ENCODE measurements around the gene TMEM229A. TPM values are rescaled to one million over a fixed set of nuclear protein-coding genes. Genes with fewer than 3 reads are reported as not detected.
"Not testable (repeated sequence)": the region's sequence is repeated elsewhere in the genome, so short reads cannot be mapped to it uniquely, and the experiment has no call there.

TMEM229A gene
- not detected for total RNA-seq

DNA sequence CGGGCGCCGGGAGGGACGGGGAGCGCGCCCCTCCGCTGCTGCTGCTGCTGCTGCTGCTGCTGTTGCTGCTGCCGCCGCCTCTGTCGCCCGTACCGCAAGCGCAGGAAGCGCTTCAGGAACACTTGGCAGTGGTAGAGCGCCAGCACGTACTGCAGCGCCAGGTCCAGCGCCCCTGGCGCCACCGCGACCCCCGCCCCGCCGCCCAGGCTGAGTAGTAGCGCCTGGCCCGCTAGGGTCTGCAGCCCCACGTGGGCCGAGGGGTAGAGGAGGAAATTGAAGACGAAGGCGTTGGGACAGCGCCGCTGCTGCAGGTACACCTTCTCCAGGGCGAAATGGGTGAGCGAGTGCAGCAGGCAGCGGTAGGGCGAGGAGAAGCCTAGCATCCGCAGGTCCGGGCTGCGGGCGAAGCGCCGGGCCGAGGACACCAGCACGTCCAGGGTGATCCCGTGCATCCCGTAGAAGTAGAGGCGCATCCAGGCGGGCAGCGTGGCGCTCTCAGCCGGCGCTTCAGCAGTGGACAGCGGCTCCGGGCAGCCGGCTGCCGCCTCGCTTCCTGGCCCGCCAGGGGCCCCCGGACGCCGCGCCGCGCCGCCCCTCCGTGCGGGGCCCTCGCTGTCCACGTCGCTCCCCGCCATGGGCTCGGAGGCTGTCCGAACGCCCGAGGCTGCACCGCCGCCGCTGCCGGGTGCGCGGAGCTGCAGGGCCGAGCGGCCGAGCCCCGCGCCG, at the start of gene TMEM229A:
Gene TMEM229A, minus strand, starts transcription at position 699 of the 726 bp plus-strand sequence. Its CDS starts 64 bp downstream, at position 635.
- H3K4me1 Mint-ChIP-seq (ENCODE audit: low read depth) = peaks cover 5% of the 10 kb centered on the region
- ATAC-seq (peak; percentile 34), DNase-seq (peak; percentile 11)
- H3K27ac Mint-ChIP-seq = no peak within 1 kb of the TSS
- H3K9me3 Mint-ChIP-seq = no peaks in the 10 kb centered on the region
- ChIA-PET POLR2A (no interaction called here), CTCF (no interaction called here)
- TF ChIP-seq, protein P1, sequence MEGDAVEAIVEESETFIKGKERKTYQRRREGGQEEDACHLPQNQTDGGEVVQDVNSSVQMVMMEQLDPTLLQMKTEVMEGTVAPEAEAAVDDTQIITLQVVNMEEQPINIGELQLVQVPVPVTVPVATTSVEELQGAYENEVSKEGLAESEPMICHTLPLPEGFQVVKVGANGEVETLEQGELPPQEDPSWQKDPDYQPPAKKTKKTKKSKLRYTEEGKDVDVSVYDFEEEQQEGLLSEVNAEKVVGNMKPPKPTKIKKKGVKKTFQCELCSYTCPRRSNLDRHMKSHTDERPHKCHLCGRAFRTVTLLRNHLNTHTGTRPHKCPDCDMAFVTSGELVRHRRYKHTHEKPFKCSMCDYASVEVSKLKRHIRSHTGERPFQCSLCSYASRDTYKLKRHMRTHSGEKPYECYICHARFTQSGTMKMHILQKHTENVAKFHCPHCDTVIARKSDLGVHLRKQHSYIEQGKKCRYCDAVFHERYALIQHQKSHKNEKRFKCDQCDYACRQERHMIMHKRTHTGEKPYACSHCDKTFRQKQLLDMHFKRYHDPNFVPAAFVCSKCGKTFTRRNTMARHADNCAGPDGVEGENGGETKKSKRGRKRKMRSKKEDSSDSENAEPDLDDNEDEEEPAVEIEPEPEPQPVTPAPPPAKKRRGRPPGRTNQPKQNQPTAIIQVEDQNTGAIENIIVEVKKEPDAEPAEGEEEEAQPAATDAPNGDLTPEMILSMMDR (IDR thresholded peaks at IDR 0.05) = no peak
- intact Hi-C loops (cut with micrococcal nuclease) = no loop called here
- peaks cover 1% of the 10 kb centered on the region for H3K36me3 Mint-ChIP-seq (ENCODE audit: low read depth)
- no peak within 1 kb of the TSS for H3K4me3 Mint-ChIP-seq
- peaks cover 47% of the 10 kb centered on the region for H3K27me3 Mint-ChIP-seq

DNA sequence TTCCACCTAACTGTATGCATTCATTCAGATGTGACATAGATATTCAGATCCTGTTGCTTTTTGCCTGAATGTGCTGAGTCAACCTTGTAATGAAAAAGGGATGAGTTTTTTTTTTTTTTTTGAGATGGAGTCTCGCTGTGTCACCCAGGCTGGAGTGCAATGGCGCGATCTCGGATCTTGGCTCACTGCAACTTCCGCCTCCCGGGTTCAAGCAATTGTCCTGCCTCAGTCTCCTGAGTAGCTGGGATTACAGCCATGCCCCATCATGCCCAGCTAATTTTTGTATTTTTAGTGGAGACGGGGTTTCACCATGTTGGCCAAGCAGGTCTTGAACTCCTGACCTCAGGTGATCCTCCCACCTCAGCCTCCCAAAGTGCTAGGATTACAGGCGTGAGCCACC, 49.4 kb upstream of the TMEM229A start:
- H3K36me3 Mint-ChIP-seq (ENCODE audit: low read depth); H3K4me3 Mint-ChIP-seq; CTCF ChIA-PET; POLR2A ChIA-PET; H3K9me3 Mint-ChIP-seq; H3K27me3 Mint-ChIP-seq; H3K27ac Mint-ChIP-seq; DNase-seq; H3K4me1 Mint-ChIP-seq (ENCODE audit: low read depth); ATAC-seq; intact Hi-C loops (cut with micrococcal nuclease): not testable (repeated sequence)

DNA sequence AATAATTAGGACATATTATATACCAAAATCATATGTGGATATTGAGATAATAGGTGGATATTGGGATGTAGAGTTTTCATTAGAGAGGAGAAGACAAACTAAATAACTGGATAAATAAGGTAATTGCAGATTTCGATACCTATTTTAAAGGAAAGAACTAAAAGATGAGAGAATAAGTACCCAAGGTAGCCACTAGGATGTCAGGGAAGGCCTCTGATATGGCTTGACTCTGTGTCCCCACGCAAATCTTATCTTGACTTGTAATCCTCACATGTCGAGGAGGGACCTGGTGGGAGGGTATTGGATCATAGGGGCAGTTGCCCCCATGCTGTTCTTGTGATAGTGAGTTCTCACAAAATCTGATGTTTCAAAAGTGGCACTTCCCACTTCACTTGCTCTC, 44.7 kb upstream of the TMEM229A start:
- Mint-ChIP-seq H3K4me3 (no peak overlapping the region), H3K27me3 (no peaks in the 10 kb centered on the region), H3K4me1 (ENCODE audit: low read depth) (no peaks in the 10 kb centered on the region), H3K27ac (no peak overlapping the region), H3K36me3 (ENCODE audit: low read depth) (no peaks in the 10 kb centered on the region), H3K9me3 (no peaks in the 10 kb centered on the region)
- DNase-seq (no peak), ATAC-seq (no peak)
- ChIA-PET CTCF (no interaction called here), POLR2A (no interaction called here)
- intact Hi-C loops (cut with micrococcal nuclease) = no loop called here
- TF ChIP-seq, protein P1 (IDR thresholded peaks at IDR 0.05) = no peak

DNA sequence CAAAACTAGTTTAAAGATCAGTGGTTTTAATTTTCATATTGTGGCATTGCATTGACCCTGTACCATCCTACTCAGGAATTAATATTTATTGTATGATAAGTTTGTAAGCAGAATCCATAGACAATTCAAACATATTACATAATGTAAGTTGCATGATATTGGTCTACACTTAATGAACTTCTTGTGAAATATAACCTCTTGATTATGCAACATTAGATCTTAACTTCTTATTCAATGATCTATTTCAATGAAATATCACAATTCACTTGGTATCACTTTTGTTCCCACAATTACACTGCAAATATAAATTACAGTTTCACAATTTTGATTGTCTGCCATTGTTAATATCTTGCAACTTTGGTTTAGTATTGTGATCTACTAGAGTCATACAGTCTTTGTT, 44.0 kb upstream of the TMEM229A start:
- no peak overlapping the region for H3K27ac Mint-ChIP-seq
- no peaks in the 10 kb centered on the region for H3K36me3 Mint-ChIP-seq (ENCODE audit: low read depth)
- H3K4me3 Mint-ChIP-seq = no peak overlapping the region
- H3K27me3 Mint-ChIP-seq = no peaks in the 10 kb centered on the region
- ATAC-seq (no peak), DNase-seq (no peak)
- no peaks in the 10 kb centered on the region for H3K4me1 Mint-ChIP-seq (ENCODE audit: low read depth)
- TF ChIP-seq, protein P1 (IDR thresholded peaks at IDR 0.05) = no peak
- ChIA-PET POLR2A (no interaction called here), CTCF (no interaction called here)
- intact Hi-C loops (cut with micrococcal nuclease) = no loop called here
- no peaks in the 10 kb centered on the region for H3K9me3 Mint-ChIP-seq

DNA sequence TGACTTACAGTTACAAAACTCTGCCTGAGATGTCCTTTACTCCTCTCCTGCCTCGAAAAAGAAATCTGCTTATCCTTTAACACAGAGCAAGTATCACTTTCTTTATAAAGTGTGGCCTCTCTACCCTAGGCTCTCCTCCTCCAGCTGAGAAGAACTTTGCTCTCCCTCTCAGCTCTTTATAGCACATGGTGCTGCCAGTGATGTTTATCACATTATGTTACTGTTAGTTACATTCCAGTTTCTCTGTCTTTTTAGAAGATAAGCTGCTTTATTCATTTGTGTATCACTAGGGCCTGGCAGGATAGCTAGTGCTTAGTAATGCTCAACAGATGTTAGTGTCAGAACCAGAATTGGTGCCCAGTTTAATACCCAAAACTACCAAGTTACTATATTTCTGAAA, 41.1 kb upstream of the TMEM229A start:
- POLR2A ChIA-PET = no interaction called here
- CTCF ChIA-PET = no interaction called here
- DNase-seq = no peak
- Mint-ChIP-seq H3K27ac (no peak overlapping the region), H3K27me3 (no peaks in the 10 kb centered on the region), H3K36me3 (ENCODE audit: low read depth) (no peaks in the 10 kb centered on the region), H3K9me3 (no peaks in the 10 kb centered on the region), H3K4me3 (no peak overlapping the region), H3K4me1 (ENCODE audit: low read depth) (no peaks in the 10 kb centered on the region)
- intact Hi-C loops (cut with micrococcal nuclease) = no loop called here
- TF ChIP-seq, protein P1 (IDR thresholded peaks at IDR 0.05) = no peak
- no peak for ATAC-seq

DNA sequence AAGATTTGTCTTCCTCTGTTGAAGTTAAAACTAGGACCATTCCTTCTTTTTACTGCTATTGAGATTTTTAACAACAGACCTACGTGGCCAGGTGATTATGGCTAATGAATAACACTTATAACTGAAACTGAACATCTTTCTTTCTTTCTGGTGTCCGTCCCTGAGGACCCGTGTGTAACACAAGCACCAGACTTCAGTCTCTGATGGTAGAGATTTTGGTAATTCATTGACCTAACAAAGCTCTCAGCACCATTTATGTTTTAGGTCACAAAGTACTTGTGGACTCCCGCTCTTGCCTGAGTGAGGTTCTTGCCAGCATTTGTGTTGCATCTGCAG, 40.4 kb upstream of the TMEM229A start:
- ATAC-seq (no peak), DNase-seq (no peak)
- ChIA-PET CTCF (no interaction called here), POLR2A (no interaction called here)
- TF ChIP-seq, protein P1 (IDR thresholded peaks at IDR 0.05) = no peak
- intact Hi-C loops (cut with micrococcal nuclease) = no loop called here
- Mint-ChIP-seq H3K27ac (no peak overlapping the region), H3K9me3 (no peaks in the 10 kb centered on the region), H3K4me3 (no peak overlapping the region), H3K27me3 (no peaks in the 10 kb centered on the region), H3K4me1 (ENCODE audit: low read depth) (no peaks in the 10 kb centered on the region), H3K36me3 (ENCODE audit: low read depth) (no peaks in the 10 kb centered on the region)

Data from activated CD8-positive, alpha-beta T cell treated with anti-CD3 and anti-CD28 coated beads for 36 hours (primary cell).